T-helper 2 cell (primary cell): ENCODE results near the gene AHCYL2.
A peak's percentile ranks its signal among the peaks of the same experiment; 100 is the strongest.
"Not testable (repeated sequence)": the region's sequence is repeated elsewhere in the genome, so short reads cannot be mapped to it uniquely, and the experiment has no call there.

ENCODE experiments used
- DNase-seq, 5 experiments: peaks; one replicate each; pipeline versions ENCODE4 v3.0.0 to v3.0.0-alpha.2; 2012 to 2022

The AHCYL2 gene

DNA sequence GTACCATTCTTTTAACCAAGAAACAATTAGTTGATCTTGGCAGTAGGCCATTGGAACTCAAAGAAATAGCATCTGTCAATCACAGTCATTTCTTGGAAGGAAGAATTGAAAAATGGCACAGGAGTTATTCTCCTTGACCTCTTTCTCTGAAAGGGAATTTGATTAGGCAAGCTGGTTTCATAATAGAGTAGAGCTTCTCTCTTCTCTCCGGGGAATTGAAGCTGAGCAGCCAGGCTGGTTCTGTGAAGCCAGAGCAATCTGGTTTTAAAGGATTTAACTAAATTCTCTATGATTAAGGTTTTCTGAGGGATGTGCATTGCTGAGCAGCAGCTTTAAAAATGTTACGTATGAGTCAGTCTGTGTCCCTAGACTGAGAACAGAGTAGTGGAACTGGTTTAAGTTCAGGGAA lies 70.2 kb downstream of the AHCYL2 start:
- DNase-seq, result no peak

DNA sequence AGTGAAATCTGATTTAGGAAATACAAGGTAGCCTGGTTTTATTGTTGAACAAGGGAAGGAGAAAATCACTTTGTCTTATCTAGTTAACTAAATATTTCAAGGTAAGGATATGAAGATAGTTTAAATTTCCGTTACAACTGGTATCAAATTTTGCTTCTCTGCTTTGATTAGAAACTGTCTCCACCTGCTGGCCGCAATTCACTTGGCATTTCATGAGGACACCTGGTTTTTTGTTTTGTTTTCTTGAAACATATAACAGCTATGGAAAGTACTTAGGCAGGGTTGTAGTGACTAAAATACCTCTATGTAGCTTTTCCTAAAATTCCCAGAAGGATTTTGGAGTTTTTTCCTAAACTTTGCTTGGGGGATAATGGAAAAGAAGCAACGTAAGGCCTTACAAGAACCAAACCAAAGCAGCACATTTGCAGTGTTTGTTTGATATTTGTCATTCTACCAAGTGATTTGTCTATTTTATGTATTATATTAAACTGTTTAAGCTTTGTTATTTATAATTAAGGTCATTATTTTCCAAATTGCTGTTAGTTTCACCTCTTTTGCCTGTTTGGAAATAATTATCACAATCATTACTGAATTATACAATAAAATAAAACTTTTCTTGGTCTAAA lies 73.6 kb downstream of the AHCYL2 start:
- DNase-seq, result peak in 3 of 5 experiments; percentile 10 to 53 (median 22)

DNA sequence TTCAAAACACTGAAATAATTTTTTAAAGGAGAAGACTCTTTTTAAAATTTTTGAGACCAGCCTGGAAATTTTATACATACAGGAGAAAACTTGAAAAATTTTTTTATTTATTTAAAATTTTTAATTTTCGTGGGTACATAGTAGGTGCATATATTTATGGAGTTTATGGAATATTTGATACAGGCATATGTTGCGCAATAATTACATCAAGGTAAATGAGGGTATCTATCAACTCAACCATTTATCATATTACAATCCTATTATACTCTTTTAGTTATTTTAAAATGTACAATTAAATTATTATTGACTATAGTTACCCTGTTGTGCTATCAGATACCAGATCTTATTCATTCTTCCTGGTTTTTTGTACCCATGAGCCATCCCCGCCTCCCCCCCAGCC lies 75.1 kb downstream of the AHCYL2 start:
- no peak for DNase-seq

DNA sequence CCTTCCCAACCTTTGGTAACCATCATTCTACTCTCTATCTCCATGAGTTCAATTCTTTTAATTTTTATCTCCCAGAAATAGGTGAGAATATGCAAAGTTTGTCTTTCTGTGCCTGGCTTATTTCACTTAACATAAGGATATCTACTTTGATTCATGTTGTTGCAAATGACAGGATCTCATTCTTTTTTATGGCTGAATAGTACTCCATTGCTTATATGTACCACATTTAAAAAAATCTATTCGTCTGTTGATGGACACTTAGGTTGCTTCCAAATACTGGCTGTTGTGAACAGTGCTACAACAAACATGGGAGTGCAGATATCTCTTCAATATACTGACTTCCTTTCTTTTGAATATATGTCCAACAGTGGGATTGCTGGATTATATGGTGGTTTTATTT lies 75.5 kb downstream of the AHCYL2 start:
- not testable (repeated sequence) for DNase-seq

DNA sequence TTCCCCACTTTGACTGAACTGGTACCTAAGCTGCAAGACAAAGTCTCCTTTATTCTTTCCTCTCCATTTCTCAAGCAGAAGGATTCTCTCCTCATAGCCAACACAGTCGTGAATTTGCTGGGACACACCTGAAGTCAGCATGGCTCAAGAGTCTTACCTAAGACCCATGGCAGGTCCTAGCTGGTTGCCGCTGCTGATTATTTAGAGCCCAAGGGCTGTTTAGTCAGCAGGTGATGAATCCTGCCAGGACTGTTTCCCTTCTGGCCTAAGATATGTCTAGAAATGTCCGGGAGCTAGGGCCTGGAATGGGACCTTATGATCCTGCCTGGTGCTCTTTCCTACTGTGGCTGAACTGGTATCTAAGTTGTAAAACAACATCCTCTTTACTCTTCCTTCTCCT lies 82.8 kb downstream of the AHCYL2 start:
- no peak for DNase-seq

DNA sequence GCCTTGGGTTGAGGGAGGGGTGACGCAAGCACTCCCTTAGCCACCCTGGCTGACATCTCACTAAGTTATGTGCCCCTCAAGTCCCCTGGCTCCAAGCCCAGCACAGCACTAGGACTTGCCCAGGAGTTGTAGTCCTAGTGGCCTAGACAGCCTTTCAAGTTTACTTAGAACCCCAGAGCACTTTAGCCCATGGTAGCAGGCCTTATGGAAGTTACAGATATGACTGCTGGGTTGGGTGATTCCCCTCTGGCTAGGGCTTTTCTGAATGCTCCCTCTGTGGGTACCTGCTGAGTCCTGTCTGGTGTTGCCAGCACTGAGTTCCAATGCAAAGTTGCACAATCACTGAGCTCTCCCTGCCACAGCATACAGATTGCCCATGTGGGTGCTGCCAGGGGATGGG lies 83.2 kb downstream of the AHCYL2 start:
- peak in 1 of 5 experiments; percentile 2 for DNase-seq

DNA sequence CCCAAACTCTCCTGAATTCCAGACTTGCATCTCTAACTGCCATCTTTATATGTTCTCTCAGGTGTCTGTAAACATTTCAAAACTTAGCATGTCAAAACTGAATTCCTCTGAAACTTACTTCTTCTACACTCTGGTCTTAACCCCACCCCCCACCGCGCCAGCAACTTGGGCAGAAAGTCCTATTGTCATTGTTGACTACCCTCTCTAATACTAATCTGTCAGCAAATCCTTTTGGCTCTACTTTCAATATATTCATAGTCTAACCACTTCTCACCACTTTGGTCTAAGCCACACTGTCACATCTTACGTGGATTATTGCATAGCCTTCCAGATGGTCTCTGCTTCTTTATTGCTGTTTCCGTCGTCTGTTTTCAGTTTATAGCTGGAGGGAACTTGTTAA lies 86.6 kb downstream of the AHCYL2 start:
- DNase-seq, result no peak

DNA sequence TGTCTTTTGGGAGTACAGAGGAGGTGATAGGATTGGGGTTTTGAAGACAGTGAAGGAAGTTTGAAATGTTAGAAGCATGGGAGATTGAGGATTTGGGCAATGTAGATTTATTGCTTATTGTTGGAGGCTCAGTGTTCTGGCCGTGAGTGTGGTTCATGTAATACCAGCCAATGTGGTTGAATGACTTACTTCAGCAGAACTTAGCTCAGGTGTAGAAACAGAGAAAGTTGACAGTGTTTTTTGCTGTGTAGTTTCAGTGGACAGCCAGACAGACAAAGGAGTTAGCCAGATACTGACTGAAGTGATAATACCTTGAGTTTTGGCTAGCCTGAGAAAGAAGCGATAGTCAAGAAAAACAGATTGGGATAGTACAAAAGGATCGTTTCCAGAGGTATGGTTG lies 88.5 kb downstream of the AHCYL2 start:
- no peak for DNase-seq

DNA sequence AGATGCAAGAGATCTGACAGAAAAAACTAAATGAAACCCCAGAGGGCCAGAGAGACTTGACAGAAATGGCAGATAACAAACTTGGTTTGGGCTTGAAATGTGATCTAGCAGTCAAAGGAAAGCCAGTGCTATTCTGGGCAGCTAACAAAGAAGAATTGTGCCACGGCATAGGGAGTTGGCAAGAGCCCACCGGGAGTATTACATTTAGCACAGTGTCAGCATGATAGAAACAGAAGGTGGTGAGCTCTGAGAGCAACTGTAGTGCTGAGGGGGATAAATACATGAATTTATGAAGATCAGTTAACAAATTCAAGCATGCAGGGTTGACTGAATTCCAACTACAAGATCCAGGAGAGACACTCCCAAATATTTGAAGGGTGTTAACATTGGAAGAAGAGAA lies 91.1 kb downstream of the AHCYL2 start:
- no peak for DNase-seq

DNA sequence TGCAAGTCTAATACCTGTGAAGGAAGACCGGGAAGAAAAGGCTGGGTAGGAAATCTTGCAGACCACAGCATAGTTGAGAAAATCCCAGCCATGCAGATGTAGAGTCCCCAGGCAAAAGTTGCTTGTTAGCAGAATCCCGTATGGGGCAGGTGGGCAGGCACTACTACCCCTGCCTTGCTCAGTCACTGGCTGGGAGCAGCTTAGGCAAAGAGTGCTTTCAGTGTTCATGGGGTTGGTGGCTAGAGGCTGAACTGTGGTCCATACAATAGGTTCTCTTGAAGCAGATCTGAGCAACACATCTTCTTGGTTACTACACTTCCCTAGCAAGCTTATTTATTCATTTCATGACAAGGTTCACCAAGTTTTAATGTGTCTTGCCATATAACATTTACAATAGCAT lies 92.6 kb downstream of the AHCYL2 start:
- DNase-seq, result no peak

DNA sequence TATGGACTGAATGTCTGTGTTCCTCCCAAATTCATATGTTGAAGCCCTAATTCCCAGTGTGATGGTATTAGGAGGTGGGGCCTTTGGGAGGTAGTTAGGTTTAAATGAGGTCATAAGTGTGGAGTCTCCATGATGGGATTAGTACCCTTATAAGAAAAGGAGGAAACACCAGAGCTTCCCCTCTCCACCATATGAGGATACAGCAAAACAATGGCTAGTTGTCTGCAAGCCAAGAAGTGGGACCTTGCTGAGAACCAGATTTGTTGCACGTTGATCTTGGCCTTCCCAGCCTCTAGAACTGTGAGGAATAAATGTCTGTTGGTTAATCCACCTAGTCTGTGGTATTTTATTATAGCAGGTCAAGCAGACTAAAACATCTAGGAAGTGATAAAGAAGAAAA lies 102.2 kb downstream of the AHCYL2 start:
- no peak for DNase-seq

DNA sequence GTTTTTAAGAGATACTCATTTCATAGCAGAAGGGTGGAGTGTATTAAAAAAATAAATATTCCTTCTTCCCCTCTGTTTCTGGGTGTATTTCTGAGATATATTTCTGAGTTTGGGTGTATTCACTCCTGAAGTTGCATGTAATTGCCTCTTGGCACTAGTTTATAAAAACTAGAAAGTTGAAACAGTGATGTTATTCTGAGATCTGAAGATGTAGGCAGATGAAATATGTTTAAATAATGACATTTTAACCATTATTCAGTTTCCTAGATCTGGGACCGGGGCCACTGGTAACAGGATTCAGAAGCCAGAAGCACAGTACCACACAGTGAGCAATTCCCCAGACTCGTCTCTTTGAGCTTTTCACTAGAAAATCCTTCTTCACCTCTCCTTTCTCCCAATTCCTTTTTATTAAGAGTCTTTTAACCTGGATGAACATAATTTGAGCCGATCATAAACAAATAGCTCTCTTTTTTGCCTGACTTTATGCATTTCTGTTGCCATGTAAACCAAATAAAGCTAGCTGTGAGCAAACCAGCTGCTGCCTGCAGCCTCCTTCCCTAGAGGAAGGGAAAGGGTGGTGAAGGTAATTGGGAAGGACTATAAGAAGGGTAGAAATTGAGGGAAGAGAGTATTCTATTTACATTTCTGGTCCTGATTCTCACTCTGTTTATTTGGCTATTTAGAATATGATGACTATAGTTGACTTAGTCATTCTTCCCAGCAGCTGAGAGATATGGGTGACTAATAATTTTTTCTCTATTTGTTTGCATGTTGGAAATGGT lies 107.6 kb downstream of the AHCYL2 start:
- no peak for DNase-seq

DNA sequence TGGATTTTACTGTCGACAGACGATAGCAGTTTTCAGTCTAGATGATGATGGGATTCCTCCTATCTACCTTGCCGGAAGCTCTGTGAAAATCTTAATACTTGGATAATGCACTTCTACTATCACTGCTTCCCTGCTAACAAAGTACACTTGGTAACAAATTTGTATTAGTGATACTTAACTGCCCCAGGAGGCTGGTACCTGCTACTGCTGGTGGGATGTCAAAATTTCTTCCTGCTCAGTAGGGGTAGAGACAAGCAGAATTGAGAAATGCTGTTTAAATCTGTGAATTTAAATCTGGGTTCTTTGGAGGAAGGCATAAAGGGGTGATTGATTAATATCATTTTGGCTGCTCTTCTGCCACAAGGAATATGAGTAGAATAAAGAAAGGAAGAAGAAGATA lies 109.6 kb downstream of the AHCYL2 start:
- DNase-seq, result no peak

DNA sequence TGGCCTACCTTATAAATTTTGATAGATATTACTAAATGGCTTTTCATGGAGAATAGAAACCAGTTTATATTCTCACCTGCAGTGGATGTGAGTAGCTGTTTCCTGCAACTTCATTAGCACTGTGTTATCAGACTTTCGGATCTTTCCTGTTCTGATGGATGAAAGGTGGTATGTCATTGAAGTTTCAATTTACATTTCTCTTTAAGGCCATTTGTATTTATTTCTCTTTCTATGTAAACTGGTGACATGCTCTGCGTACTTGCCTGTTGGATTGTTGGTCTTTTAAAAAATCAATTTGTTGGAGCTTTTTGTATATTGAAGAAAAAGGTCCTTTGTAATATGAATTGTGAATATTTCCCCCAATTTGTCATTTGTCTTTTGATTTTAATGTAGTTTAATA lies 113.6 kb downstream of the AHCYL2 start:
- no peak for DNase-seq

DNA sequence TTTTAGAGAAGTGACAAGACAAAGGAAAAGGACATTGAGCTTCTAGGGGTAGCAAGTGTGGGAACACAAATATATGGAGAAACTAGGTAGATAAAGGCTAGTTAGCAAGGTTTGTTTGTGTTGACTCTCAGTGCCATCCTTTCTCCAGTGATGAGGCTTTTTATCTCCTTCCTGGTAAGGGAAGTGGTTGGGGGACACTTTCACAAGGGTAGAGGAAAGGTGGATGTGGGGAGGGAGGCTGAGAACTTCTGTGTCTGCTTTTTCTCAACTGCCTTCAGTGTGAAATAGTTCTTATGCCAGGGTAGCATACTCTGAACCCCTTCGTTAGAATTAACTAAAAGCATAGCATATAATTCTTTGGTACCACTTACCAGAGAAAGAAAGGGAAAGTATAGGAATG lies 116.4 kb downstream of the AHCYL2 start:
- peak in 1 of 5 experiments; percentile 17 for DNase-seq

DNA sequence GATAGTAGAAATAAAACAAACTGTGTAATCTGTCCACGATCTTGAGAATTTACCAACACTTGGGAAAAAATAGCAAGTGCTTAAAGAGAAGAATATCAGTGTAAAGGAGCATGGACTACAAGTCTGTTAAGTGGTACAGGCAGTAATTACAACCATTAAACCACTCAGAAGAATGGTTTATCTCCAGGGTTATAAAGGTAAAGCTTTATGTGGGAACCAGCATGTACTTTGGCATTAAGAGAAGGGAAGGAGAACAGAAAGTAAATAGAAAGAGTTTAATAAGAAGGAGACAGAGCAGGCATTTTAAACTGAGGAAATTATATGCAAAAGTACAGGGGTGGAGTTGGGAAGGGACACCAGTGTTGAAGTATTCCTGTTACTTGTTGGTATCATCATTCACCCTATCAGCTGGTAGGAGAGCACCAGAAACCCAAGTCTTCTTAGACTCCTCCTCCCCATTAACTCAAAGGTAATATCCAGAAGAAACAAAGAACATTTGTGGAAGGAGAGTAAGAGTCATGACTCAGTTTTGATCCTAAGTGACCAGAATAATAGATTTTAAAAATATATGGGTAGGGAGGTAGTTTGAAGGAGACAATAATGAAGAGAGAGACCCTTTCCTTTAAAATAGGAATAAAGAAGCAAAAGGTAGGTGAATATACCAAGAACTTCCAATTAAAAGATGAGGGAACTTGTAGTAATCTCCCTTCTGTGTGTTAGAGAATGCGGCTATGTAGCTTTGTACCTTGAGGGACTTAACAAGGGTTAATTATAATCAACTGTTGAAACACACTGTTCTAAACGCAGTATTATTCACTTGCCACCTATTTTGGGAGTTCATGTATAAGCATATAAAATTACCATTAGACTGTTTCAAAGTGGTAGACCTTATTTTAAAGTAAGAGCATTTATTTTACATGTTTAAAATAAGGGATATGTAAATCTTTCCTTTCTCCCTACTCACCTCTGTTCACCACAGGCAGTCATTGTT lies 117.3 kb downstream of the AHCYL2 start:
- DNase-seq, result no peak

DNA sequence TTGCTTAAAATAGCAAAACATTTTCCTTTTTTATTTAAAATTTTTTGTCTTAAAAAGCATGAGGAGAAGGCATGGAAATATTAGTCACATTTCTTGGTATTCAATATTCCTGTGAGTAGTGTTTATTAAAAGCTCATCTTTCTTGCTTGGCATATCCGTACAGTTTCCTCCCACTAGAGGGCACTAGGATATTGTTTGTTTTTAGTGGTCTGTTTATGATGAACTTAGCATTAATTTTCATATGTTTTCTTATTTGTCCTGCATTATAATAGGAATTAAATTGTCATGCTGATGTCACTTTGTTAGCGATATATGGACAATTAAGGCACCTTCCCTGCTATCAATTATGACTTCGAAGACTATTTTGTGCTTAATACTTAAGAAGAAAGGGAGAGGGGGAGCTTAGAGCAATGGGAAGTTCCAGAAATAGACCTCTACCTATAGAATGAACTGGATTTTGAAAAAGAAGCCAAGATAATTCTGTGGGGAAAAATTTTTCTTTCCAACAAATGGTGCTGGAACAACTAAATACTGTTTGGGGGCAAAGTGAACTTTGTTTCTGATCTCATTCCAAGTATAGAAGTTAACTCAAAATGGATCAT lies 118.4 kb downstream of the AHCYL2 start:
- peak in 1 of 5 experiments; percentile 58 for DNase-seq

DNA sequence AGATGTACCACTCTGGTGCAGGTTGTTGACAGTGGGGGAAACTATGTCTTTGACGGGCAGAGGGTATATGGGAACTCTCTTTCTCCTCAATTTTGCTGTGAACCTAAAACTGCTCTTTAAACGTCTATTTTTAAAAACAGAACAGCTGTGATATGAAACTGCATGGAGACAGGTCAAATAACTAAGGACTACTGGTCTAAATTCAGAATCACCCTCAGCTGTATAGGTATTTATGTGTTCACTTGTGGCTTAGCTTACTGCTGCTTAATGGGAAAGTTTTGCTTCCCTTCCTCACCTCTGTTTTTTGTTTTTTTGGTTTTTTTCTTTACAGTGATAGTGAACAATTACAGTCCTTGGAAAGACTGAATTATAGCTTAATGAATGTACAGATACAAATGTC lies 122.5 kb downstream of the AHCYL2 start:
- no peak for DNase-seq

DNA sequence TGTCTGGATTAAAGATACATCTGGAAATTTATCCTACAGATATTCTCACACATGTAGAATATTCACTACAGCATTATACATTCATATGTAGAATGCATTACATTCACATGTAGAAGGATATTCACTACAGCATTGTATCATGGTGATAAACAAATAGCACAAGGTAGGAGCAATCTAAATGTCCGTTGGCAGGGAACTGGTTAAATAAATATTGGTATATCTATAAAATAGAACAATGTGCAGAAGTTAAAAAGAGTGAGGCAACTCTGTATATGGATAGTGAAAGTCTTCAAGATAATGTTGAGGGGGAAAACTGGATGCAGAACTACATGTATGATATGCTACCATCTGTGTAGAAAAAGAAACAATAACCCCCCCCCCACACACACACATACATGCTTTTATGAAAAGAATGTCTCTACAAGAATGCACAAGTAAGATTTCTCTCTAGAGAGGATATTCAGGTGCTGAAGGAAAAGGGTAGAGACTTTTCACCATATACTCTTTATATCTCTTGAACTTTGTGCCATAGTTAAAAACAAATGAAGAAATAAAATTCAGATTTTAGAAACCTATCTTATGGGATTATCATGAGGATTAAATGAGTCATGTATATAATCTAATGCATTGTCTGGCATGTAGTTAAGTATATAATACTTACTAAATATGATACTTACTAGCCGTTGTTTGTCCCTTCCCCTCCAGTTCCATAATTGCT lies 123.4 kb downstream of the AHCYL2 start:
- DNase-seq, result no peak

DNA sequence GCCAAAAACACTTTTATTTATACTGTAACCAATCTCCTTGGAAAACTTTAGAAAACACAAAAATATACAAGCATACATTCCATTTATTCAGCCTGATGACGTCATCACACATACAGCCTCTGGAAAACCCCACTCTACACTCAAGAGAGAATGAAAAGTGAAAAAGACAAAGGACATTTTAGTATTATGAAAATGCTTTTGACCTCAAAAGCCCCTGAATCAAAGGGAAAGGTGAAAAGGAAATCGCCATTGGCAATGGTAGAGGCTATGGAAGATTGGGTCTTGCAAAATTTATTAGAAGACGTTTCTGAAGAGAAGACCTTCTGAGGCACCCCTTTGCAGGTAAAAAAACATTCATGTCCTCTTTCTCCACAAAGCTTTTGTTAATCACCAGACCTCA lies 126.5 kb downstream of the AHCYL2 start:
- no peak for DNase-seq

DNA sequence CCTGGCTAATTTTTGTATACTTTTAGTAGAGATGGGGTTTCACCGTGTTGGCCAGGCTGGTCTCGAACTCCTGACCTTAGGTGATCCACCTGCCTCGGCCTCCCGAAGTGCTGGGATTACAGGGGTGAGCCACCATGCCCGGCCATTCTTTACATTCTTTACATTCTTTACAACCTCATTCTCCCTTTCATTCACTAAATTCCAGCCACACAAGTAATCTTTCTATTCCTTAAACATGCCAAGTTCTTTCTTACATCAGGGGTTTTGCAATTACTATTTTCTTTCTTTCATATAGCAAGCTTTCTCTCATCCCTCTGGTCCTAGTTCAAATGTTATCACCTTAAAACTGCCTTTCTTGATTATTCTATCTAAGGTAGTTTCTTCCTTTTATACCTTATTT lies 128.3 kb downstream of the AHCYL2 start:
- DNase-seq, result not testable (repeated sequence)
